ENCODE measurements around the gene CPVL. TPM values are rescaled to one million over a fixed set of nuclear protein-coding genes. Genes with fewer than 3 reads are reported as not detected.

Gene CPVL
- total RNA-seq, 1 experiment from 2014 or later = 7.1 TPM

DNA sequence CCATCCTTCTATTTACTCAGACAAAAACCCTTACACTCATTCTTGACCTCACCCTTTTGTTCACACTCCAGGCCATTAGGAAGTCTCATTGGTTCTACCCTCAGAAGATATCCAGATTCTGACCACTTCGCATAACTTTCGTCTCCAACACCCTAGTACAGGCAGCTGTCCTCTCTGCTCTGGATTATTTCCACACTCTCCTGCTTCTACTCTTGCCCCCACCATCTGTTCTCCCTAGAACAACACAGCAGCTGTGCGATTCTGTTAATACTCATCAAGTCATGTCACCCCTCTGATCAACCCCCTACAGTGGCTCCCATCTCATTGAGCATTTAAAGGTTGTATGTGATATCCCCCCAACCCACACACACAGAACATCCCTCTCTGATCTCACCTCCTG, 172.7 kb downstream of the CPVL start:
- Histone ChIP-seq H3K36me3 (no peaks in the 10 kb centered on the region), H3K9me3 (replicated peaks) (peaks cover 19% of the 10 kb centered on the region), H3K27me3 (no peaks in the 10 kb centered on the region), H3K4me3 (no peak overlapping the region), H3K4me1 (no peaks in the 10 kb centered on the region), H3K27ac (no peak overlapping the region)
- peak in 1 of 2 experiments; percentile 55 for DNase-seq

DNA sequence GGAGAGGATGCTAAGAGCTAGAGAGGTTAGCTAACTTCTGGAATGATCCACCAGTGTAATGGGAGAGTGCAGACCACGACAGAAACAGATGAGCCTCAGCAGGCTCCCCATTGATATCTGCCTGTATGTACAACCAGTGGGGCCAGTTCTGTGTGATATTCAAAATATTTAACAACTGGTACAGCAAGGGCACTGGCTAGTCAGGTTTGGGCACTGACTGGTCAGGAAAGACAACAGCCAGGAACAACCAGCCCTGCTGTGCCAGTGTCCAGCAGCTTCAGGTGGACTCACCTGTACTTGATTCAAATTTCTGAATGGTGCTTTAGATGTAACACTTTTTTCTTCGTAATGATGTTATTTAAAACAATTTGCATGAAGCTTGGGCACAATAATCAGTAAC, 182.3 kb downstream of the CPVL start:
- H3K4me1 ChIP-seq = peaks cover 2% of the 10 kb centered on the region; the same call in 1 of the 2 replicates

DNA sequence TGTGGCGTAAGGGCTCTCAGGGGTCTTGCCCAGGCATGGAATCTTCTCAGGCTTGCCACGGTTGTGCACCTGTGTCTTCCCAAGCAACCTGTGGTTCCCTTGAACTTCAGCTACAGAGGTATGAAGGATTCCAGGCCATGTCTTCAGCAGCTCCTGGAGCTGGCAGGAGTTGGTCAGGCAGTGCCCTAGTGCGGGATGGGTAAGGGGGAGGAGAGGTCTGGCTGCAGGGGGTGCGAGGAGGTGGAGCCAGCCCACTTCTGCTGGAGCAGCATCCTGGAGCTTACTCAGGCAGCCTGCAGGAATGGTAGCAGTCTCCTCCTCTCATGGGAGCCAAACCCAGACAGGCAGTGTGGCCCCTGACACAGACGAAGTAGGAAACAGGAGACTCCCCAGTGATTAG, 184.4 kb downstream of the CPVL start:
- no peak overlapping the region for H3K4me3 ChIP-seq
- no peaks in the 10 kb centered on the region for H3K36me3 ChIP-seq
- no peaks in the 10 kb centered on the region; the same call in 1 of the 2 replicates for H3K9me3 ChIP-seq (replicated peaks)
- H3K27ac ChIP-seq = no peak overlapping the region
- no peak for DNase-seq
- peaks cover 5% of the 10 kb centered on the region; the same call in 1 of the 2 replicates for H3K4me1 ChIP-seq
- H3K27me3 ChIP-seq = no peaks in the 10 kb centered on the region

More for the DNA sequence above, 182.3 kb downstream of the CPVL start:
- Histone ChIP-seq H3K27ac (no peak overlapping the region), H3K9me3 (replicated peaks) (no peaks in the 10 kb centered on the region; the same call in 1 of the 2 replicates), H3K27me3 (no peaks in the 10 kb centered on the region), H3K36me3 (no peaks in the 10 kb centered on the region), H3K4me3 (no peak overlapping the region)
- DNase-seq = no peak

DNA sequence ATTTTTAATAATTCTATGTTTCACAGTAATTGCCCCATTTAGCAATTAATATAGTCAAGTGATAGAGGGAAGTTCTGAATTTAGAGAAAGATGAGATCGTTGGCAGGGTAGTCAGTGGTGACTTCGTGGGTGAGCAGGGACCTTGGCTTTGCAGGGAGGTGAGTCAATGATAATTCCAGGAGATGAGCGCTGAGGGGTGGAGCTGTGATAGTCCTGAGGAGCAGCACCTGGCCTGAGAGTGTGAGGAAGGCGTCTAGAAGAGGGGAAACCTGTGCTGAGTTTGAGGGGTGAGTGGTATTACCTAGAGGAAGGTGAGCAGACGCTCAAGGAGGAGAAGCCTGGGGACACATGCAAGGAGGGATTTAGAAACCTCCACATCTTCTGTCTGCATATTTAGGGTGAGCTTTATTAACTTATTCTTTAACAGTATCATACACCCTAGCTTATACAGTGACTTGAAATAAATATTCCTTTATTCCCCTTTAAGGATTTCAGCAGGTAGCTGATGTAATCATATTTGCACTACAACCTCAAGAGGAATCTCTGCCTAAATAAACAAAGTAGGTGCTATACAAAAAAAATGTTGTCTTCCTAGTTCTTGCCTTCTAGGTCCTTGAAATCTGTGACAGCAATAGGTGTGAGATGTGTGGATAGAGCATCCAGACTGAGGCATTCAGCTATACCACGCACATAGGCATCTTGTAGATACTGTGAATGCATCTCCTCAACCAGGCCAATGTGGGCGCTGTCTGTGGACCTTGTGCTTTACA, 186.1 kb downstream of the CPVL start:
- no peaks in the 10 kb centered on the region for H3K9me3 ChIP-seq (replicated peaks)
- no peaks in the 10 kb centered on the region for H3K36me3 ChIP-seq
- H3K27ac ChIP-seq = no peak overlapping the region
- no peak overlapping the region for H3K4me3 ChIP-seq
- H3K27me3 ChIP-seq = no peaks in the 10 kb centered on the region
- H3K4me1 ChIP-seq = peaks cover 5% of the 10 kb centered on the region; the same call in 1 of the 2 replicates
- no peak for DNase-seq

DNA sequence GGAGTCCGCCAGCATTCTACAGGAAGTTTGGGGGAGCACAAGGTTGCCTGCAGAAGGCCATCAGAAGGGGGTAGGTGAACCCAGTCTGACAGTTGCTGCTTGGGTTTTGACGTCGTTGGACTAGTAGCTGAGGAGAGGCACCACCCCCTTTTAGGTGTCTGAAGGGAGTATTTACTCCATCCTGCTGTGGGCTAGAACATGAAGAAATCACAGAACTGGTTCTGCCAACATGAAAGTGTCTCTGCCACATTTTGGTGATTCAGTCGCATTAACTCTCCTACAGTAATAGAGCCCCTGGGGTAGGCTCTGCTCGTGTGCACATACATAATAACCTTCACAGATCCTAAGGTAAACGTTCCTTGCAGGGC, 187.4 kb downstream of the CPVL start:
- H3K4me3 ChIP-seq = peak overlapping the region; percentile 57
- no peaks in the 10 kb centered on the region for H3K36me3 ChIP-seq
- peaks cover 17% of the 10 kb centered on the region for H3K4me1 ChIP-seq
- DNase-seq = no peak
- no peaks in the 10 kb centered on the region for H3K9me3 ChIP-seq (replicated peaks)
- peak overlapping the region; percentile 45; the same call in 1 of the 2 replicates for H3K27ac ChIP-seq
- no peaks in the 10 kb centered on the region for H3K27me3 ChIP-seq

DNA sequence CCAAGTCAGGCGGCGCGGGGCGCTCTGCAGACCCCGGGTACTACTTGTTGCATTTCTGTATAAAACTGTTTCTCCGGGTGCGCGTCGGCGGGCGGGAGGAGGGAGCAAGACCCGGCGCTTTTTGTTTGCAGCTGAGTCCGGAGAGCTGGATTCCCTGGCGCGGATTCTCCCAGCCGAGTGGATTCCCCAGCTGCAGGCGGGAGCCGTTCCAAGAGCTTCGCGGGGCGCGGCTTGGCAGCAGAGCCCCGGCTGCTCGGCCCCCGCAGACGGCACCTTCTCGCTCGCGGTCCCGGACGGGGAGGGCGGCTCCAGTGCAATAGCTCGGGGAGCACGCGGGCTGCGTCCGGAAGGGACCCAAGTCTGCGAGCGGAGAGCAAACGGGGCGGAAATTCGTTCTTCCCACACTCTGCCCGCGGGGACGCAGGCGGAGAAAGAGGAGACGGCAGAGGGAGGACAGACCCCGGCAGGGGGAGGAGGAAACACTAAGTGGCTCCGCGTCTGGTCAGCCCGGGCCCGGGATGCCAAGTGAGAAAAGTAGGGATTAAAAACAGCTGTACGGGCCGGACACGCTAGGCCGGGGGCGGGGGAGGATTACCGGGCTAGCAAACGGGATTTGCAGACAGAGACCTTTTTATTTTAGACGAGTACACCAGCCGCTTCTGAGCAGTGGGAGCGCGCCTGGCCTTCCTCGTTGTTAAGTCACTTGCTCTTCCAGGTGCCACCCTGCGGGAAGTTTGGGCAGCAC, 187.9 kb downstream of the CPVL start, which contains the start of gene TRIL:
TRIL (minus strand) TSS at position 96 of the 745 bp plus-strand sequence. CDS start 284 bp downstream, outside the sequence.
- peak; percentile 92 to 93 for DNase-seq
- Histone ChIP-seq H3K27ac (peak within 1 kb of the TSS; percentile 45), H3K4me1 (peaks cover 20% of the 10 kb centered on the region), H3K36me3 (no peaks in the 10 kb centered on the region), H3K9me3 (replicated peaks) (no peaks in the 10 kb centered on the region), H3K4me3 (peak within 1 kb of the TSS; percentile 57), H3K27me3 (no peaks in the 10 kb centered on the region)

DNA sequence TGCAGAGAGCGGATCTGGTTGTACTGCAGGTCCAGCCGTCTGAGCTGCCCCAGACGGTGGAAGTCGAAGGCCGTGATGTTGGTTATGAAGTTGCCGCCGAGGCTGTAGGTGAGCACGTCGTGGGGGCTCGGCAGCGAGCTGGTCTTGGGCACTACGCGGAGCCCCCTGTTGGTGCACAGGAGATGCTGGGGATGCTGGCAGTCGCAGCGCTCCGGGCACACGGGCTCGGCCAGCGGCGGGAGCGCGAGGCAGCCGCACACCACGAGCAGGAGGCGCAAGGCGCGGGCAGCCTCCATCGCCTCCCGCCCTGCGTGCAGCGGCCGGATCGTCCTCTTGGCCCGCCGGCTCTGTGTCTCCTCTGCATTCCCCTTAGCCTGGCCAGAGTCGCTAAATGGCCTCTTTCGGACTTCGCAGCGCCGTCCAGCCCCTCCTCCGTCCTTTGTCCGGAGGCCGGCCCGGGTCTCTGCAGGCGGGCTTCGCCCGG, 188.5 kb downstream of the CPVL start:
- H3K9me3 ChIP-seq (replicated peaks) = no peaks in the 10 kb centered on the region
- no peaks in the 10 kb centered on the region for H3K36me3 ChIP-seq
- H3K4me1 ChIP-seq = peaks cover 26% of the 10 kb centered on the region
- H3K27ac ChIP-seq = peak overlapping the region; percentile 45
- H3K4me3 ChIP-seq = peak overlapping the region; percentile 57
- no peak for DNase-seq
- no peaks in the 10 kb centered on the region for H3K27me3 ChIP-seq

DNA sequence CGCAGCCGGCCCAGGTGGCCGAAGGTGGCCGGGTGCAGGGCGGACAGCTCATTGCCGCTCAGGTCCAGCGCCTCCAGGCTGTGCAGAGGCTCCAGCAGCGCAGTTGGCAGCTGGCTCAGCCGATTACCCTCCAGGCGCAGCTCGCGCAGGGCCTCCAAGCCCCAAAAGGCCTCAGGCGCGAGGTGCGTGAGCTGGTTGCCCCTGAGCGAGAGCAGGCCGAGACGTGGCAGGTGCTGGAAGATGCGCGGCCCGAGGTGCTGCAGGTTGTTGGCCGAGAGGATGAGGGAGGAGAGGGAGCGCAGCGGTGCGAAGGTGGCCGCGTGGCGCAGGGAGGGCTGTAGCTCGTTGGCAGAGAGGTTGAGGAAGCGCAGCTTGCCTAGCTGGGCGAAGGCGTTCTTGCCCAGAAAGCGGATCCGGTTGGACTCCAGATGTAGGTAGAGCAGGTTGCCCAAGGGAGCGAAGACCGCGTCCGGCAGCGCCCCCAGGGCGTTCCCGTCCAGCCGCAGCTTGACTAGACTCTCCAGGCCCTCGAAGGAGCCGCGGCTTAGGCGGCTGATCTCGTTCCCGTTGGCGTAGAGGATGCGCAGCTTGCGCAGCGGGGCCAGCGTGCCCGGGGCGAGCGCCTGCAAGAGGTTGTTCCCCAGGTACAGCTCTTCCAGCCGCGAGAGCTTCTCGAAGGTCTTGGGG, 189.1 kb downstream of the CPVL start:
- no peaks in the 10 kb centered on the region for H3K9me3 ChIP-seq (replicated peaks)
- H3K27ac ChIP-seq = no peak overlapping the region
- H3K27me3 ChIP-seq = no peaks in the 10 kb centered on the region
- DNase-seq = peak; percentile 22 to 51
- H3K4me1 ChIP-seq = peaks cover 30% of the 10 kb centered on the region
- H3K4me3 ChIP-seq = peak overlapping the region; percentile 57
- H3K36me3 ChIP-seq = no peaks in the 10 kb centered on the region

DNA sequence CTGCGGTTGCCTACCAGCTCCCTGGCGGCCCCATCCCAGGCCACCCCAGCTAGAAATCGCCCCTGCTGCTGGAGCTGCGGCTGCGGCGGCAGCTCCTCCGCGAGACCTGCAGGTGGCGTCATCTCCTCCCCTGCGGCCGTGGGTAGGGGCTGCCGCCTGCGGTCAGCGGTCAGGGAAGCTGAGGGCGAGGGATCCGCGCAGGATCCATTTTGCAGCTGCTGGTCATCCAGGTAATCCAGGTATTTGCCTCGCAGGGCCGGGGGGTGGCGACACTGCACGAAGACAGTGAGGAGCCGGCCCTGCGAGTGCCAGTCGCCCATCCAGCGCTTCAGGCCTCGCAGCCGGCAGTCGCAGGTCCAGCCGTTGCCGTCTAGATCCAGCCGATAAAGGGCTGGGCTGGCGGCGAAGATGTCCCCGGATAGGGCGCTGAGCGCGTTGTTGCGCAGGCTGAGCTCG, 189.7 kb downstream of the CPVL start:
- H3K9me3 ChIP-seq (replicated peaks) = no peaks in the 10 kb centered on the region
- H3K36me3 ChIP-seq = no peaks in the 10 kb centered on the region
- peak; percentile 60 to 67 for DNase-seq
- peaks cover 30% of the 10 kb centered on the region for H3K4me1 ChIP-seq
- no peaks in the 10 kb centered on the region for H3K27me3 ChIP-seq
- H3K4me3 ChIP-seq = no peak overlapping the region; the same call in 1 of the 2 replicates
- no peak overlapping the region for H3K27ac ChIP-seq

DNA sequence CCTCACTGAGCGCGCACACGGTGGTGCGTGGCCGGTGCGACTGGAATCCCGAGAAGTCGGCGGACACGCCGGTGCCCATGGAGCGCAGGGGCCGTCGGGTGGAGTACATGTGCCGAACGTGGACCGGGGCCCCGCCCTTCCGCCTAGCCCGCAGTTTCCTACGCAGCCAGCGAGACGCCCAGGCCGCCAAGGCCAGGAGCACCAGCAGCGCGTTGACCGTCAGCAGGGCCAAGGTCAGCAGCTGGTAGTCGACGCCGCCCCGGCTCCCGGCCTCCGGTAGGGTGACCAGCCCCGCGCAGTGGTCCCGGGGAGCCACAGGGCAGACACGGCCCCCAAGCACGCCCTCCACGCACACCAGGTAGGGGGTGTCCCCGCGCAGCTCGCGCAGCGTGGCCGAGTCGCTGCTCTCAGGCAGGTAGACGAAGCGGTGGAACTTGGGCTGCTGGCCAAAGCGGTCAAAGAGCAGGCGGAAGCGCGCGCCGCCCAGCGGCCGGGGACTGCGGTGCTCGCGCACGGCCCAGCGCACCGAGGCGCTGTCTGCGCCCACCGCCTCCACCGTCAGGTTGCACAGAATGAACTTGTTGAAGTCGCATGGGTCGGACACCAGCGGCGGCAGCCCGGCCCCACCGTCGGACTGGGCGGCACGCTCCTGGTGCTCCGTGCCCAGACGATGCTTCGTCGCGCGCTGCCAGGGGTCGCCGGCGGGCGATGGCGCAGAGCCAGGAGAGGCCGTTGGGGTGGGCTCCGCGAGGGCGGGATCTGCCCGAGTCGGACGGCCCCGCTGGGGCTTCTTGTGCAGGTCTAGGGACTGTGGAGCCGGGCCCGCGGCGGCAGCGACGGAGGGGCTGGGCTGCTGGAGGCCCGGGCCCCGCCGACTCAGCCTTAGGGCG, 190.4 kb downstream of the CPVL start:
- H3K27me3 ChIP-seq = no peaks in the 10 kb centered on the region

DNA sequence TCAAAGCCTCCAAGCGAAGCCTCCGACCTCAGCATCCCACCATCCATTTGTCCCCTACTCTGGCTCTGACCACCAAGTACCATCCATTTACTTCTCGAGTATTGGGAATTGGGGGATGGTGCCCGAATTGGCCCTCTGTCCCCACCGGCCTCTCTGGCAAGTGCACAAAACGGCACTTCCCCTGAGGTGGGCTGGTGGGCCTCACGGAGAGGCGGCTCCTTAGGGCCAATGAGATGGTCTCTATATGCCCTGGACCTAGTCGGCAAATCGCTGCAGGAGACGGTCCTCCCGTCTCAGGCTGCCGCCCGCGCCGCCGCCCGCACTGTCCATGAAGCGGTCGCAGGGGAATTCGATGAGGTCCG, 191.0 kb downstream of the CPVL start:
- H3K4me1 ChIP-seq = peaks cover 30% of the 10 kb centered on the region
- H3K4me3 ChIP-seq = no peak overlapping the region
- no peak for DNase-seq
- no peaks in the 10 kb centered on the region for H3K36me3 ChIP-seq
- no peaks in the 10 kb centered on the region for H3K9me3 ChIP-seq (replicated peaks)
- H3K27me3 ChIP-seq = no peaks in the 10 kb centered on the region
- no peak overlapping the region for H3K27ac ChIP-seq

More for the DNA sequence above, 190.4 kb downstream of the CPVL start:
- Histone ChIP-seq H3K4me1 (peaks cover 30% of the 10 kb centered on the region), H3K27ac (no peak overlapping the region), H3K36me3 (no peaks in the 10 kb centered on the region), H3K4me3 (no peak overlapping the region; the same call in 1 of the 2 replicates), H3K9me3 (replicated peaks) (no peaks in the 10 kb centered on the region)
- no peak for DNase-seq

DNA sequence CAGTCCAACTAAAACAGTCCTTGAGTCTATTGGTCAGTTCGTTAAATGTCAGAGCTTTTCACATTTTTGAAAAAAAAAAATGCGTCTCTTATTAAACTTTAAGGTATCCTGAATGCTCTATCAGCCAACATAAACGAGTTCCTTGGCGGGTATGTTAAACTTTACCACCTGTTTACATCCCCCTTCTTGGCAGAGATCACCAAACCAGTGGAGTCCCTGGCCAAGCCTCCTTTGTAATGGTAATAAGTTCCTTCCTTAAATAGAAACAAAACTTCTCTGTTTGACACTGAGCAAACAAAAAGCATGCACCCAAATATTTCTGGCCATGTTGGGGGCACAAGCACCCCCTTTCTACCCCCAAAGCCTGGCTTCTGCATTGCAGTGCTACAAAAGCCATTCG, 191.4 kb downstream of the CPVL start:
- H3K27me3 ChIP-seq = no peaks in the 10 kb centered on the region
- DNase-seq = peak in 1 of 2 experiments; percentile 30
- no peak overlapping the region for H3K27ac ChIP-seq
- no peak overlapping the region for H3K4me3 ChIP-seq
- peaks cover 30% of the 10 kb centered on the region for H3K4me1 ChIP-seq
- no peaks in the 10 kb centered on the region for H3K9me3 ChIP-seq (replicated peaks)
- no peaks in the 10 kb centered on the region for H3K36me3 ChIP-seq

DNA sequence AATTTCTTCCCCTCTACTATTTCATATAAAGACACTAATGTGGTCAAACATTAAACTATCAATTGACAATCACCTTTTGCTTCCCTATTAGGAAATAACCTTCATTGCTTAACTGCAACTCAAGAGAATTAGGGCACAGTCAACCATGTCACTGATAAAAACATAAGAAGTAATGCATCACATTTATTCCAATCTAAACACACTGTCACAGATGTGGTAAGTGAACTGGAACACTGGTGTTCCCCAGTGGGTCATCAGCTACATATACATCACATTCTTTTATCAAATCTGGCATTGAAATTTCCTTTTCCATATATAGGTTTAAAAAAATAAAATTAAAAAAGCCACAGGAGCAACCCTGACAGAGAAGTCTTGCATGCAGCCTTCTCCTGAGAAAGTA, 191.9 kb downstream of the CPVL start:
- peak overlapping the region; percentile 20 for H3K27ac ChIP-seq

DNA sequence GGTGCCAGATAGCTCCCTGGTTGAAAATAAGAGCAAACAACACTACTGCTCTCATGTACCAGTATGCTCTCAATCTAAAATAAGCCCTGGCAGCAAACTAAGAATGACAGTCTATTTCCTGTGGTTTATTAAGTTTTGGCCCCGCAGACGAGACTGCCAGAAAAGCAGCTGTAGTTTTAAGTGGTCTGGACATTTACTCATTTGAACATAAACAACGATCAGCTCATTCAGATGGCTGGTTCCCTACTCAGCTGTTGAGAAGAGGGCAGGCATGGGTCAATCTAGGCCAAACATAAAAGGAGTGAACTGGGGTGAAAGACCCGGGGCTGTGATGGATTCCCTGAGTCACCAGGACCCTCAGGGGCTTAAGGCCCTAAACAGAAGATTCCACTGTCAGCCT, 192.7 kb downstream of the CPVL start:
- Histone ChIP-seq H3K27ac (peak overlapping the region; percentile 20), H3K9me3 (replicated peaks) (no peaks in the 10 kb centered on the region), H3K4me3 (no peak overlapping the region), H3K36me3 (no peaks in the 10 kb centered on the region), H3K4me1 (peaks cover 25% of the 10 kb centered on the region), H3K27me3 (no peaks in the 10 kb centered on the region)
- DNase-seq = peak; percentile 91 to 95

More for the DNA sequence above, 191.9 kb downstream of the CPVL start:
- no peaks in the 10 kb centered on the region for H3K36me3 ChIP-seq
- H3K4me3 ChIP-seq = no peak overlapping the region
- peaks cover 30% of the 10 kb centered on the region for H3K4me1 ChIP-seq
- no peaks in the 10 kb centered on the region for H3K27me3 ChIP-seq
- H3K9me3 ChIP-seq (replicated peaks) = no peaks in the 10 kb centered on the region
- DNase-seq = peak in 1 of 2 experiments; percentile 28

All from SJCRH30 (cell line).